NB4 (cell line): Measurements from ENCODE around the gene ATRN.

ENCODE experiments used
- DNase-seq: peaks from one replicate; pipeline ENCODE4 v3.0.0; 2010; ENCODE audit warnings: low read depth
- H3K4me3 ChIP-seq: one replicate; pipeline ENCODE4 v1.5.1; 2011; ENCODE audit warnings: mild to moderate bottlenecking, low read depth, low read length, moderate library complexity
- MAX ChIP-seq: IDR thresholded peaks from 2 replicates; pipeline ENCODE4 v1.6.1; 2011; ENCODE audit warnings: low read depth, low read length
- MYC ChIP-seq: IDR thresholded peaks from 2 replicates; pipeline ENCODE4 v1.6.1; 2011; ENCODE audit warnings: low read depth, low read length
- POLR2A ChIP-seq: IDR thresholded peaks from 2 replicates; pipeline ENCODE4 v1.6.1; 2011; ENCODE audit warnings: mild to moderate bottlenecking; ENCODE audit not compliant: insufficient read length; ENCODE audit errors: extremely low read depth
- TF ChIP-seq, protein P1 (sequence below): IDR thresholded peaks from one replicate; pipeline ENCODE4 v1.5.1; 2012; ENCODE audit warnings: low read depth, low read length

The ATRN gene

GRCh38 chr20:3652221-3652620 lies 181.4 kb downstream of the ATRN start:
- no peak overlapping the region for H3K4me3 ChIP-seq
- TF ChIP-seq POLR2A (no peak), MYC (no peak), MAX (no peak)
- TF ChIP-seq, protein P1, sequence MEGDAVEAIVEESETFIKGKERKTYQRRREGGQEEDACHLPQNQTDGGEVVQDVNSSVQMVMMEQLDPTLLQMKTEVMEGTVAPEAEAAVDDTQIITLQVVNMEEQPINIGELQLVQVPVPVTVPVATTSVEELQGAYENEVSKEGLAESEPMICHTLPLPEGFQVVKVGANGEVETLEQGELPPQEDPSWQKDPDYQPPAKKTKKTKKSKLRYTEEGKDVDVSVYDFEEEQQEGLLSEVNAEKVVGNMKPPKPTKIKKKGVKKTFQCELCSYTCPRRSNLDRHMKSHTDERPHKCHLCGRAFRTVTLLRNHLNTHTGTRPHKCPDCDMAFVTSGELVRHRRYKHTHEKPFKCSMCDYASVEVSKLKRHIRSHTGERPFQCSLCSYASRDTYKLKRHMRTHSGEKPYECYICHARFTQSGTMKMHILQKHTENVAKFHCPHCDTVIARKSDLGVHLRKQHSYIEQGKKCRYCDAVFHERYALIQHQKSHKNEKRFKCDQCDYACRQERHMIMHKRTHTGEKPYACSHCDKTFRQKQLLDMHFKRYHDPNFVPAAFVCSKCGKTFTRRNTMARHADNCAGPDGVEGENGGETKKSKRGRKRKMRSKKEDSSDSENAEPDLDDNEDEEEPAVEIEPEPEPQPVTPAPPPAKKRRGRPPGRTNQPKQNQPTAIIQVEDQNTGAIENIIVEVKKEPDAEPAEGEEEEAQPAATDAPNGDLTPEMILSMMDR = no peak
- no peak for DNase-seq

- peak; percentile 57 for DNase-seq
- TF ChIP-seq POLR2A (no peak), MYC (no peak), MAX (no peak; the same call in 1 of the 2 replicates)
- TF ChIP-seq, protein P1 = no peak
- no peak overlapping the region for H3K4me3 ChIP-seq
Observed at GRCh38 chr20:3652676-3653596, 182.1 kb downstream of the ATRN start.

GRCh38 chr20:3653921-3654320 lies 183.1 kb downstream of the ATRN start:
- H3K4me3 ChIP-seq = no peak overlapping the region
- TF ChIP-seq MYC = no peak
- TF ChIP-seq MAX = no peak
- TF ChIP-seq, protein P1 = no peak
- no peak for TF ChIP-seq POLR2A
- DNase-seq = no peak

DNA sequence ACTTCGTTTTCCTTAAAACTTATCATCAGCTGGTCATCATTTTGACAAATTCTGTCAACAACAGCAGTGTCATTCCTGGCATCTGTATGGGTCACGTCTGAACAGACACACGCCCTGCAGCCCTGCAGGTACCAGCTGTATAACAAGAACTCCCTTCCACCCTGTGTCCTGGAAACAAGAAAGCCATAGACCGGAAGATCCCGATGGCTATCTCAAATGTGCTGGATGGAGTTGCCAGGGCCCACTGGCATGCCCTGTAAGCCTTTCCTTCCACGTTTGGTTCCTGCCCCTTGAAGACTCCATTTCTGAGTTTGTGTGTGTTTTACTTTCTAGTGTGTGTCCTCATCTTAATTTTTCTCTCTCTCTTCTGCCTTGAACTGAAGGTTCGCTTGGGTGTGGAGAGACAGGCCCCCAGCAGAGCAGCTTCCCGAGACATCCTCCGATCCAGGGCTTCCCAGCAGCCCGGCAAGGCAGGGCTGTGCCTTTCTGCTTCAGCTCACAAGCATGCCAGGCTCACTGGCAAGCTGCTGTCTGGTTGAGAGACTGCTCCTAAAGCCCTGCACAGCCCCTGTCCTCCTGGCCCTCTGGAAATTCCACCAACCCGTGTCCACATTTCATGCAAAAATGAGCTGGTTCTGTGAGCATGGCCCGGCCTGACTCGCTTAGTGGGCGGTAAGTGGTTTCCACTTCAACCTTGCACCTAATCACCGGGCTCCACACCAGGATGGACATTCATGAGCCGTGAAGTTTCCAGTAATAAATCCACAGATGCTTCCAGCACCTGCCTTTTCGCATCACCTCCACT lies 183.7 kb downstream of the ATRN start:
- no peak for TF ChIP-seq MYC
- TF ChIP-seq, protein P1 = no peak
- no peak for TF ChIP-seq MAX
- TF ChIP-seq POLR2A = no peak
- H3K4me3 ChIP-seq = no peak overlapping the region
- no peak for DNase-seq

DNA sequence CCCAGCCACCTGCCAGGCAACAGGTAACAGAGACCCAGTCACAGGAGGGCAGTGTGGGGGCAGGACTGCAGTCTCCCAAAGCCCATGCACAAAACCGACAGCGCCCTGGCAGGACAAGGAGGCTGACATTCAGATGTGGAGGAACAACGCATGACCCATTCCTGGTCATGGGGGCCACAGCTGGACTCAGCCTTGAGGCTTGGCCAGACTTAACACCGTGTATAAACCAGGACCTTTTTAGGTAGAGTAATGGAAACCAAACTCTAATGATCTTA lies 184.2 kb downstream of the ATRN start:
- TF ChIP-seq, protein P1 = no peak
- TF ChIP-seq MAX (no peak), POLR2A (no peak), MYC (no peak)
- no peak overlapping the region for H3K4me3 ChIP-seq
- no peak for DNase-seq
